ENCODE data around the gene TRMT10B. TPM values are rescaled to one million over a fixed set of nuclear protein-coding genes. Genes with fewer than 3 reads are reported as not detected.

Gene TRMT10B
- polyA plus RNA-seq, 2 of the 4 experiments (the other 2 are of a cell fraction), result 6.5 to 10.1 TPM

GRCh38 chr9:37811906-37812476 lies 58.4 kb downstream of the TRMT10B start:
- POLR2A ChIA-PET, result interaction anchor here (1.0 kb wide), 1 partner anchor 11 kb away, joined by 3 read pairs; the partner anchor contains the start of gene DCAF10
- H3K9me3 ChIP-seq, result no peaks in the 10 kb centered on the region
- ATAC-seq, result no peak

GRCh38 chr9:37812773-37813379 lies 59.3 kb downstream of the TRMT10B start:
- no peak for FAIRE-seq
- TF ChIP-seq KDM1A (IDR thresholded peaks at IDR 0.05; ENCODE audit: low read depth), result no peak
- no peak for TF ChIP-seq CHD2 (IDR thresholded peaks at IDR 0.05; ENCODE audit: low read length, partially characterized antibody)
- no peak for TF ChIP-seq ATOH8 (CRISPR knock-in tag; IDR thresholded peaks at IDR 0.05; ENCODE audit: low read depth)
- TF ChIP-seq SREBF2 (IDR thresholded peaks at IDR 0.05), result no peak
- Histone ChIP-seq H3K4me2 (no peak overlapping the region), H3K4me3 (no peak overlapping the region), H3K4me1 (no peaks in the 10 kb centered on the region), H3K9me3 (no peaks in the 10 kb centered on the region), H3K27ac (peak overlapping the region in 1 of 2 experiments; percentile 44; a peak in 2 of 6 replicates)
- DNase-seq (ENCODE audit: low read depth in 1 of 2, low spot score in 1 of 2), result no peak
- ChIA-PET CTCF (interaction anchor here (0.9 to 1.8 kb wide), 2 partner anchors 17 to 92 kb away, joined by 3 to 4 read pairs; no protein-coding TSS in a partner anchor), POLR2A (interaction anchor here (0.7 kb wide), 1 partner anchor 13 kb away, joined by 5 read pairs; no protein-coding TSS in a partner anchor)
- ATAC-seq, result no peak
- WGBS (ENCODE audit: missing lambda C conversion rate), result 93% methylated on average over 5 of the region's 5 CpGs

More at GRCh38 chr9:37811906-37812476, 58.4 kb downstream of the TRMT10B start:
- Histone ChIP-seq H3K4me2 (no peak overlapping the region), H3K4me1 (no peaks in the 10 kb centered on the region), H3K27ac (no peak overlapping the region), H3K4me3 (no peak overlapping the region)
- CTCF ChIA-PET, result interaction anchor here (0.9 to 1.8 kb wide), 4 partner anchors 27 to 102 kb away, joined by 3 to 4 read pairs (median 3); partner anchors contain the start of gene EXOSC3
- no peak for DNase-seq (ENCODE audit: low read depth in 1 of 2, low spot score in 1 of 2)
- whole genome bisulfite sequencing (ENCODE audit: missing lambda C conversion rate), result 94% methylated on average over 6 of the region's 6 CpGs
- FAIRE-seq, result no peak
- TF ChIP-seq E2F6 (IDR thresholded peaks at IDR 0.05; ENCODE audit: borderline replicate concordance, low read depth) (no peak), CEBPB (IDR thresholded peaks at IDR 0.05) (0 out of 4 replicates have a peak, but pooled peaks of 1 of the 2 experiments have one; percentile 29)

- Histone ChIP-seq H3K27ac (no peak overlapping the region), H3K4me2 (no peak overlapping the region), H3K4me1 (no peaks in the 10 kb centered on the region), H3K4me3 (no peak overlapping the region), H3K9me3 (no peaks in the 10 kb centered on the region)
- DNase-seq (ENCODE audit: low read depth in 1 of 2, low spot score in 1 of 2) (no peak), ATAC-seq (no peak), FAIRE-seq (no peak)
- ChIA-PET POLR2A (interaction anchor here (0.8 kb wide), 1 partner anchor 18 kb away, joined by 3 read pairs; the partner anchor contains the start of gene DCAF10), CTCF (interaction anchor here (0.7 to 1.2 kb wide), 3 partner anchors 12 to 21 kb away, joined by 3 read pairs; no protein-coding TSS in a partner anchor)
- WGBS (ENCODE audit: missing lambda C conversion rate), result 87% methylated on average over 2 of the region's 2 CpGs
- TF ChIP-seq MAFK (IDR thresholded peaks at IDR 0.05; ENCODE audit: partially characterized antibody) (peak; percentile 43), HOXA7 (CRISPR knock-in tag; IDR thresholded peaks at IDR 0.05) (no peak)
These were observed 65.2 kb downstream of the TRMT10B start for GRCh38 chr9:37818849-37819248.

GRCh38 chr9:37820142-37820541 lies 66.5 kb downstream of the TRMT10B start:
- DNase-seq (ENCODE audit: low read depth in 1 of 2, low spot score in 1 of 2), result no peak
- Histone ChIP-seq H3K4me3 (no peak overlapping the region), H3K4me2 (no peak overlapping the region), H3K9me3 (no peaks in the 10 kb centered on the region), H3K4me1 (no peaks in the 10 kb centered on the region), H3K27ac (no peak overlapping the region)
- WGBS (ENCODE audit: missing lambda C conversion rate), result 87% methylated on average over 5 of the region's 5 CpGs
- ChIA-PET POLR2A (no interaction called here), CTCF (interaction anchor here (0.6 to 1.2 kb wide), 2 partner anchors 13 to 25 kb away, joined by 3 read pairs; no protein-coding TSS in a partner anchor)
- no peak for FAIRE-seq
- no peak for ATAC-seq
- no peak for TF ChIP-seq HDAC2 (IDR thresholded peaks at IDR 0.05)
- TF ChIP-seq FOSL2 (IDR thresholded peaks at IDR 0.05), result no peak
- no peak for TF ChIP-seq FOSL2 (CRISPR knock-in tag; IDR thresholded peaks at IDR 0.05)
- no peak for TF ChIP-seq MAFK (IDR thresholded peaks at IDR 0.05; ENCODE audit: partially characterized antibody)
- TF ChIP-seq ZSCAN20 (CRISPR knock-in tag; IDR thresholded peaks at IDR 0.05), result no peak
- no peak for TF ChIP-seq MAX (IDR thresholded peaks at IDR 0.05)
- TF ChIP-seq TP53 (CRISPR knock-in tag; IDR thresholded peaks at IDR 0.05), result no peak
- TF ChIP-seq PHF8 (IDR thresholded peaks at IDR 0.05; ENCODE audit: borderline replicate concordance, low read depth), result no peak
- TF ChIP-seq ELK1 (IDR thresholded peaks at IDR 0.05; ENCODE audit: low read depth, low read length), result no peak
- TF ChIP-seq FOXS1 (CRISPR knock-in tag; IDR thresholded peaks at IDR 0.05), result no peak
- TF ChIP-seq HEYL (CRISPR knock-in tag; IDR thresholded peaks at IDR 0.05), result no peak
- no peak for TF ChIP-seq HMGXB4 (CRISPR knock-in tag; IDR thresholded peaks at IDR 0.05; ENCODE audit: borderline replicate concordance)
- TF ChIP-seq RAD21 (conservative IDR thresholded peaks at IDR 0.05 in 1 of 2, IDR thresholded peaks at IDR 0.05 in 1 of 2), result no peak
- no peak for TF ChIP-seq POLR2AphosphoS2 (conservative IDR thresholded peaks at IDR 0.05; ENCODE audit: low read length)
- TF ChIP-seq JUNB (IDR thresholded peaks at IDR 0.05), result no peak
- TF ChIP-seq ATOH8 (CRISPR knock-in tag; IDR thresholded peaks at IDR 0.05; ENCODE audit: low read depth), result no peak
- no peak for TF ChIP-seq FOSB (CRISPR knock-in tag; IDR thresholded peaks at IDR 0.05)
- TF ChIP-seq CBX8 (IDR thresholded peaks at IDR 0.05), result no peak

Data from A549 (cell line).